NCI-H524 treated with DMSO at 0.1 percent for 48 hours (cell line): ENCODE measurements around the gene PHOX2A.

Experiments
- DNase-seq: peaks from one replicate; lab custom pipeline; 2025; lab: John Stamatoyannopoulos, UW

Gene PHOX2A

GRCh38 chr11:72233773-72234513 is 10.0 kb downstream of the PHOX2A start:
- DNase-seq: no peak

- no peak for DNase-seq
Measured at GRCh38 chr11:72233056-72233772, 10.8 kb downstream of the PHOX2A start.

DNA sequence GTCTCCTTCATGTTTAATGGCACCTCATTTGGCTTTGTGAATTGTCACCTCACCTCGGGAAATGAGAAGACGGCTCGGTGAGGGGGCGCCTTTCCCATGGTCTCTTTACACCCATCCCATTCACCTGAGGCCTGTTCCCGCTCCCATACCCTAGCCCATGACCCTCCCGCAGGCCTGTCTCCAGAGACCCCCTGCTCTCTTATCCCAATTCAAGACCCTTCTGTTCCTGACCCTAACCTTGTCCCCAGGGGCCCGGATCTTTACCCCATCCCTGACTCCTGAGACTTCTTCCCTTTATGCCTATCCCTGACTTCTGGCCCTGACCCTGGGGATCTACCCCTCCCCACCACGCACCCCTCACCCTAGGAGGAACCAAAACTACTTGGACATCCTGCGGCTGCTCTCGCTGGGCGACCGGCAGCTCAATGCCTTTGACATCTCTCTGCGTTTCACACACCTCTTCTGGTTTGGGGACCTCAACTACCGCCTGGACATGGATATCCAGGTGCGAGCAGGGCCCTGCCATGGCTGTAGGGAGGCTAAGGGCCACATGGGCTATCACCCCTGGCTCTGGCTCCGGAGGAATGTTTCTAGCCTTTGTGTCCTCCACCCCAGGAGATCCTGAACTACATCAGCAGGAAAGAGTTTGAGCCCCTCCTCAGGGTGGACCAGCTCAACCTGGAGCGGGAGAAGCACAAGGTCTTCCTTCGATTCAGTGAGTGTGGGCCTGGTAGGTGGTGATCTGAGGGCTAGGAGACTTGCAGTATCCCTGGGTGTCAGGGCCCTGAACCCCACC is 11.5 kb downstream of the PHOX2A start:
- no peak for DNase-seq

DNA sequence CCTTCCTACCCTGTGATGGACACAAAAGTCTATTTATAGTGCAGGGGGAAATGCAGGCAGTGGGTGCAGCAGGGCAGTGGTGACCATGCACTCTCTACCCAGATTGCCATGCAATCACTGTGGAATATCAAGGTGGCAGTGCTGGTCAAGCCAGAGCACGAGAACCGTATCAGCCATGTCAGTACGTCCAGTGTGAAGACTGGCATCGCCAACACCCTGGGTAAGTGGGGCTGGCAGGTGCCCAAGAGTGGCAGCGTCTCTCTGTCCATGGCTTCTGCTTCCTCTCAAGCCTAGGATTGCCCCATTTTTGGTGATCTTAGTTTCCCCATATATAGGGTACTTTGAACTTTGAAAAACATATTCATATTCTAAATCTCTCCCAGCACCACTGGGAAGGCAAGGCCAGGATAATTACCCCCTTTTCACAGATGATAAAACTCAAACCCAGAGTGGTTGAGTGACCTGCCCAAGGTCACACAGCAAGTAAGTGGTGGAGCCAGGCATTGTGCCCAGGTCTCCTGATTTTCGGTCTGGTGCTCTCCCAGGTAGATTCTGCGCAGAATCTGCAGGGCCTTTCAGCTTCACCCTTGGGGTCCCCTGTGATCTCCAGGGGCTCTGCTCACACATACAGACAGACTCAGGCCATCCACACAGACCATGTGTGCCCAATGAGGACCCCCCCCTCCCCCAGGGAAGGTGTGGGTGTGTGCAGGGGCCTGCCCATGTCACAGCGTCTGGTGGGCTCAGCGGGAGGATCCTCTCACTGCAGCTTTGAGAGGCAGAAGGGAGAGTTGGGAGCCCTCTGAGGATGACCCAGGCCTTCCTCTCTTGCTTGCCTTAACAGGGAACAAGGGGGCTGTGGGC is 12.3 kb downstream of the PHOX2A start:
- no peak for DNase-seq

- DNase-seq: no peak
Measured at GRCh38 chr11:72230764-72231365, 13.1 kb downstream of the PHOX2A start.

DNA sequence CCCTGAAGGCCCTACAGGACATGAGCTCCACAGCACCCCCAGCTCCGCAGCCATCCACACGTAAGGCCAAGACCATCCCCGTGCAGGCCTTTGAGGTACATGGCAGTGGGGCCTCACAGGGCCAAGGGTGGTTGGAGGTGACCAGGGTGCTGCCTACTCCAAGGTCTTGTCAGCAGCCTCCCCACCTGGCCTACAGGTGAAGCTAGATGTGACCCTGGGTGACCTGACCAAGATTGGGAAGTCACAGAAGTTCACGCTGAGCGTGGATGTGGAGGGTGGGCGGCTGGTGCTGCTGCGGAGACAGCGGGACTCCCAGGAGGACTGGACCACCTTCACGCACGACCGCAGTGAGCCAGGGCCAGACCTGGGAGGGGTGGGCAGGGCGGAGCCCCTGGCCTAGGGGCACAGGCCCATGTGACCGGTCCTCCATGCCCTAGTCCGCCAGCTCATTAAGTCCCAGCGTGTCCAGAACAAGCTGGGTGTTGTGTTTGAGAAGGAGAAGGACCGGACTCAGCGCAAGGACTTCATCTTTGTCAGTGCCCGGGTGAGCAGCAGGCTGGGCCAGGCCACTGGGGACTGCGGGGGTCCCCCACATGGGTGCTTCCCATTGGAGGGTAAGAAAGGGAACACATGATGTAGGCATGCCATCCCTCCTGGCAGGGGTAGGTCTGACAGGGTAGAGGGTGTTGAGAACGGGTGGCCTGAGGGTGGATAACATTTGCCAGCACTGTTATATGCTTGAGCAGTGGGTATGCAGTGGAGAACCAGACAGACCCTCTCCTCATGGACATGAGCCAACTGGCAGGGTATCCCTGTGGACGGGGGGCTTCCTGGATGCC is 13.8 kb downstream of the PHOX2A start:
- DNase-seq: no peak

DNA sequence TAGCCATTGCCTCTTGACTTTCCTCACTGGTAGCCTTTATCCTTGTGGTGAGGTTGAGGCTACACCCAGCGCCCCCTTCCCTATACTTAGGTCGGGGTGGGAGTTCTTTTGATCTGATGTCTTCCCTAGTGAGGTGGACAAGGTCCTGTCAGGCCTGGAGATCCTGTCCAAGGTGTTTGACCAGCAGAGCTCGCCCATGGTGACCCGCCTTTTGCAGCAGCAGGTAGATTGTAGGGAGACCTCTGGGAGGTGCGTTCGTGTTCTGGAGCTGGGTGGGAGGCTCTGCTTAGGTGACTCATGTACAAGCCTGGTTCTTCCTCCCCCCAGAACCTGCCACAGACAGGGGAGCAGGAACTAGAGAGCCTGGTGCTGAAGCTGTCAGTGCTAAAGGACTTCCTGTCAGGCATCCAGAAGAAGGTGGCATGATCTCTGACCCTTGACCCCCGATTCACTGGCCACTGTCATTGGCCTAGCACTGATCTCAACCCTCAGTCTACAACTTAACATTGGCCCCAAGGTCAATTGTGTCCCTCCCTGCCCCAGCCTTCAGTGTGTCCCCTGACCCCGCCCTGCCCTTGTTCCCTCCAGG is 14.5 kb downstream of the PHOX2A start:
- DNase-seq: no peak

- no peak for DNase-seq
Measured at GRCh38 chr11:72228844-72229231, 15.1 kb downstream of the PHOX2A start.

DNA sequence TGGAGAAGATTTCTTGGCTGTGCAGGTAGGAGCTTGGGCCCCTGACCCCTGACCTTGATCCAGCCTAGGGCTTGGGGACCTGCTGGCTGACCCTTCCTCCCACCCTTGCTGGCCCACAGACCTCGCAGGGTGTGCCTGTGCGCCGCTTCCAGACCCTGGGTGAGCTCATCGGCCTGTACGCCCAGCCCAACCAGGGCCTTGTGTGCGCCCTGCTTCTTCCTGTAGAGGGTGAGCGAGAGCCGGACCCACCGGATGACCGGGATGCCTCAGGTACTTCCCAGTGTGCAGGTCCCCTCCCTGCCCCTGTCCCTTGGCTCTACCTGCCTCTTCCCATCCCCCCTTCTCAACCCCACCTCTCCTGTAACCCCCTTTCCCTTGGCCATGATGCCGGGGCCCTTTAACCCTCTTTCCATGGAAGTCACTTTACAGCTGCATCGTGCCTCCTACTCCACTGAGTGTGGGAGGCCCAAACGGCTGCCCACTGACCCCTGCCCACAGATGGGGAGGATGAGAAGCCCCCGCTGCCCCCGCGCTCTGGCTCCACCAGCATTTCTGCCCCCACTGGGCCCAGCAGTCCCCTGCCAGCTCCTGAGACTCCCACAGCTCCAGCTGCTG is 15.6 kb downstream of the PHOX2A start:
- no peak for DNase-seq

- DNase-seq: no peak
Measured at GRCh38 chr11:72227316-72228228, 16.4 kb downstream of the PHOX2A start.

DNA sequence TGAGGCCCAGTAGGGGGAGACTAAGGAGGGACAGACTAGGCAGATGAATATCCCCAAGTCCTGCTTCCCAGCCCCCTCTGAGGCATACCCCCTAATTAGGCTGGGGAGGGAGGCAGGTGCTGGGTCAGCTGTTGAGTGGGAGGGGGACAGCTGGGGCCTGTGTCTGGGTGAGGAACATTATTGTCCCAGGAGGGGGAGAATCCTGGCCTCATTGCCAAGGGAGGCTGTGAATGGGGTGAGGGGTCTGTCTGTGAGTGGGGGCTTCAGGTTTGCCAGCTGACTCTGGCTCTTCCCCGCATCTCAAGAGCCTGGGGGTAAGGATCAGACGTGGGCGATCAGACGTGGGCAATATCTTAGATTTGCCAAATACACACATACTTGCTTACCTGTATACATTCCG is 17.3 kb downstream of the PHOX2A start:
- no peak for DNase-seq

GRCh38 chr11:72225411-72225951 is 18.5 kb downstream of the PHOX2A start:
- DNase-seq: no peak

- no peak for DNase-seq
Measured at GRCh38 chr11:72224564-72225410, 19.2 kb downstream of the PHOX2A start, which contains the start of gene INPPL1. TSS of gene INPPL1 (plus strand) at chr11:72224767. CDS start at chr11:72224985, 218 bp downstream.

DNA sequence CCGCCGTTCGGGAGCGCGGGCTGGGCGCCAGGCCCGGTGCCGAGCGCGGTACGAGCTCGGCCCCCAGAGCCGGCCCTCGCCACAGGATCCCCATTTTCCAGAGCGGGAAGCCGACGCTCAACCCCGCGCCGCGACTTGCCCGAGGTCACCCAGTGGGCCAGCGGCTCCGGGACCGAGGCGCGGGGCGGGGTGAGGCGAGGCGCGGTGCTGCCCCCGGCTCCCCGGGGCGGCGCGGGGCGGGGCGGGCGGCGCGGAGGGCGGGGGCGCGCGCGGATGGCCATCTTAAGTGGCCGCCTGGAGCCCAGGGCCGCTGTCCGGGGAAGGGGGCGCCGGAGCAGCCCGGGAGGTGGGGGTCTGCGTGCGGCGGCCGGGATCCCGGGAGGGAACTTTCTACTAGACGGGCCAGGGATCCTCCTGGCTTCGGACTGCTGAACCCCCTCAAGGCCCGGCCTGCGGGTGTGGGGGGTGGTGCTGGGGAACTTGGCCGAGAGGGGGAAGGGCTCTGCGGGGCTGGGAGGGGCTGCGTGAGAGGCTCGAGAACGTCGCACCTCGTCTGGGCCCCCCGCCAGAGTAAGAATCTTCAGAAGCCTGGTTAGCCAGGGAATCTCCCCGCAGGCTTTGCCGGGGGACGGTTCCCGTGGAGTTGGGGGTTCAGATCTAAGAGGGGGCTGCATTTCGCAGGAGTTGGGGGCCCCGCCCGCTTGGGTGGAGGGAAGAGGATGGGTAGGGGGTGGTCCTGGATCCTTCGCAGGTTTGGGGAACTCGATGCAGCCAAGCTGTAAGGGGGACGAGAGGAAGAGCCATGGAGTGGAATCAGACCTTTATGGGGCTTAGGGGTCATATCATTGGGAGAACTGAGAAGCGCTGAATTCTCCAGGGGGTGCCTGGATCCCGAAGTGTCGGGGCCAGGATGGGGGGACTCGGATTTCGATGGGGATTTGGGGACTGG is 20.1 kb downstream of the PHOX2A start:
- no peak for DNase-seq

DNA sequence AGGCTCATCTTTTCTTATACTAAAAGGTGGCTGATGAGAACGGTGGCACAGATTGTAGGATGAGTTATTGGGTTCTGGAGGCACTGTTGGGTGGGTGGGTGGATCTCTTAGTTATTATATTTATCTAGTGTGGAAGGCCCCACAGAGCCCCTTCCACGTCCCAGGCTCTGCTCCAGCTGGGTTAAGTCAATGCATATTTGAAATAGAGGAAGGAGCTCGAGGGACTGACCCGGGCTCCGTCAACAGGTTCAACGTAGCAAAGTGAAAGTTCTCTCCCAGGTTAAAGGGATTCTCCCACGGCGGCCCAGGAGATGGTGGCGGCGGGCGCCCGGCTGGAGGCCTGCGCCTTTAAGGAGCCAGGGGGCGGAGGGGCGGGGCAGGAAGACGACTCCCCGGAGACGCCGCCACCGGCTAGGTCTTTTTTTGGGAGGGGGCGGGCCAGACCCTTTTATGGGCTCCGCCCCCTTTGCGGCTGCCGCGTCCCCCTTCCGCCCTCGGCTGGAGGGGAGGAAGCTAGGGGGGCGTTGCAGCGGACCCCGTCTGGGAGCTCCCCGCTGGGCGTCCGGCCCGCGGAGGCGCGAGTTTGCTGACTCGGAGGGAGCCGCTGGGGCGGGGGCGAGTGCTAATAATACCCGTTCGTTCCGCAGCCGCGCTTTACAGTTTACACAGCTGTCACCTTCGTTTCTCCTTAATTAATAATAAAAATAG is 20.9 kb downstream of the PHOX2A start:
- peak; percentile 59 for DNase-seq
